ENCODE measurements around the gene CEP112. TPM values are rescaled to one million over a fixed set of nuclear protein-coding genes. Genes with fewer than 3 reads are reported as not detected.

Gene CEP112
- total and polyA plus RNA-seq, 2 of the 13 experiments (the other 11 are each of a cell fraction or from before 2014, with no cell fraction given), result 1.2 to 3.4 TPM

- TF ChIP-seq ZSCAN31 (CRISPR knock-in tag; IDR thresholded peaks at IDR 0.05; ENCODE audit: low read depth) (0 out of 2 replicates have a peak, but pooled peaks have one; percentile 31), PAF1 (CRISPR knock-in tag; IDR thresholded peaks at IDR 0.05) (peak; percentile 99; the same call in 1 of the 2 replicates), HIVEP1 (CRISPR knock-in tag; IDR thresholded peaks at IDR 0.05) (no peak), NONO (IDR thresholded peaks at IDR 0.05) (no peak), NONO (CRISPR knock-in tag; conservative IDR thresholded peaks at IDR 0.05) (peak; percentile 75), ZNF747 (CRISPR knock-in tag; IDR thresholded peaks at IDR 0.05; ENCODE audit: borderline replicate concordance) (0 out of 2 replicates have a peak, but pooled peaks have one; percentile 39), SMAD3 (CRISPR knock-in tag; IDR thresholded peaks at IDR 0.05) (0 out of 2 replicates have a peak, but pooled peaks have one; percentile 16), ZNF530 (CRISPR knock-in tag; IDR thresholded peaks at IDR 0.05; ENCODE audit: low read depth) (no peak), GRHL1 (CRISPR knock-in tag; conservative IDR thresholded peaks at IDR 0.05) (no peak), XBP1 (CRISPR knock-in tag; IDR thresholded peaks at IDR 0.05) (peak; percentile 24; the same call in 1 of the 2 replicates), ZSCAN9 (CRISPR knock-in tag; IDR thresholded peaks at IDR 0.05; ENCODE audit: borderline replicate concordance) (no peak), REPIN1 (CRISPR knock-in tag; IDR thresholded peaks at IDR 0.05; ENCODE audit: borderline replicate concordance, low read depth) (no peak), TOPORS (CRISPR knock-in tag; IDR thresholded peaks at IDR 0.05) (peak; percentile 24; the same call in 1 of the 2 replicates), FOXK1 (CRISPR knock-in tag; IDR thresholded peaks at IDR 0.05; ENCODE audit: borderline replicate concordance, low read depth) (no peak), FLYWCH1 (CRISPR knock-in tag; IDR thresholded peaks at IDR 0.05) (no peak), ZNF260 (CRISPR knock-in tag; IDR thresholded peaks at IDR 0.05; ENCODE audit: borderline replicate concordance, low read depth) (no peak), NFE2L1 (CRISPR knock-in tag; IDR thresholded peaks at IDR 0.05; ENCODE audit: borderline replicate concordance) (no peak), FOXC1 (CRISPR knock-in tag; IDR thresholded peaks at IDR 0.05; ENCODE audit: borderline replicate concordance) (peak; percentile 8; the same call in 1 of the 2 replicates), RBM22 (optimal IDR thresholded peaks at IDR 0.05; ENCODE audit: low read length) (peak; percentile 89), POLR2AphosphoS5 (IDR thresholded peaks at IDR 0.05; ENCODE audit: low read depth, low read length) (peak; percentile 65; the same call in 1 of the 2 replicates), ZNF225 (CRISPR knock-in tag; IDR thresholded peaks at IDR 0.05) (no peak), SKIL (CRISPR knock-in tag; IDR thresholded peaks at IDR 0.05; ENCODE audit: borderline replicate concordance) (0 out of 2 replicates have a peak, but pooled peaks have one; percentile 23), NFRKB (IDR thresholded peaks at IDR 0.05) (no peak), MBD4 (IDR thresholded peaks at IDR 0.05; ENCODE audit: borderline replicate concordance, low read length) (peak; percentile 27; the same call in 1 of the 2 replicates), ZNF674 (CRISPR knock-in tag; IDR thresholded peaks at IDR 0.05; ENCODE audit: low read depth) (0 out of 2 replicates have a peak, but pooled peaks have one; percentile 55), POLR2G (IDR thresholded peaks at IDR 0.05; ENCODE audit: low read depth, low read length) (peak; percentile 74), ZNF207 (IDR thresholded peaks at IDR 0.05; ENCODE audit: borderline replicate concordance) (no peak), KLF16 (CRISPR knock-in tag; IDR thresholded peaks at IDR 0.05) (0 out of 4 replicates have a peak, but pooled peaks of 1 of the 2 experiments have one; percentile 30)
These were observed 18.3 kb upstream of the CEP112 start (continued) for GRCh38 chr17:66210208-66210574.

Data from HepG2 (cell line).